Activated naive CD4-positive, alpha-beta T cell (primary cell): ENCODE measurements around the gene PRDM15.

Source experiments
- DNase-seq, 4 experiments: peaks; one replicate each; lab custom pipeline; 2025; lab: John Stamatoyannopoulos, UW

PRDM15 gene

DNA sequence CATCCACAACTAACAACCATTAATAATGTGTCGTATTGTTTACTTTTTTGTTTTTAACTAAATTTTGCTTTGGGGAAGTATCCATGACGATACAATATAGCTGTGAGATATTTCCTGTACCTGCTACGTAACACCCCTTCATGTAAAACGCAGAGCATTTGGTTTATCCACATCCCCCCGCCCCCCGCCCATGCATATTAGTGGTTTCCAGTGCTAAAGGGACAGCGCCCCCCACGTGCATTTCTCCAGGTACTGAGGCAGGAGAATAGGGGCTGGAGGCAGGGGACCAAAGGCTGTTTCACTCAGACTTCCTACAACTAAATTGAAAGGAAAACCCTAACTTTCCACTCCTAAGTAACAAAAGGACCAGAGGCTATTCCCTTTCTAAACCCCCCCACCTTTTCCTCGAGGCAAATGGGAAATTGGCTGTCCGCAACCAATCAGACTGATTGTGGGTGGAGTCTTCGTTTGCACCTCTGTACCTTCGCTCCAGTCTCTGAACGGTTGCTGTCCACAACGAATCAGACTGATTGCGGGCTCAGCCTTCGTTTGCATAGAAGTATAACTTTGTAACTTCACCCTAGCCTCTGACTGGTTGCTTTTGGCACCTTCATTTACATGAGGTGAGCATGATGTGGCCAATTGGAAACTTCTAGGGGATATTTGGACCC is 100.1 kb downstream of the PRDM15 start:
- DNase-seq = no peak

DNA sequence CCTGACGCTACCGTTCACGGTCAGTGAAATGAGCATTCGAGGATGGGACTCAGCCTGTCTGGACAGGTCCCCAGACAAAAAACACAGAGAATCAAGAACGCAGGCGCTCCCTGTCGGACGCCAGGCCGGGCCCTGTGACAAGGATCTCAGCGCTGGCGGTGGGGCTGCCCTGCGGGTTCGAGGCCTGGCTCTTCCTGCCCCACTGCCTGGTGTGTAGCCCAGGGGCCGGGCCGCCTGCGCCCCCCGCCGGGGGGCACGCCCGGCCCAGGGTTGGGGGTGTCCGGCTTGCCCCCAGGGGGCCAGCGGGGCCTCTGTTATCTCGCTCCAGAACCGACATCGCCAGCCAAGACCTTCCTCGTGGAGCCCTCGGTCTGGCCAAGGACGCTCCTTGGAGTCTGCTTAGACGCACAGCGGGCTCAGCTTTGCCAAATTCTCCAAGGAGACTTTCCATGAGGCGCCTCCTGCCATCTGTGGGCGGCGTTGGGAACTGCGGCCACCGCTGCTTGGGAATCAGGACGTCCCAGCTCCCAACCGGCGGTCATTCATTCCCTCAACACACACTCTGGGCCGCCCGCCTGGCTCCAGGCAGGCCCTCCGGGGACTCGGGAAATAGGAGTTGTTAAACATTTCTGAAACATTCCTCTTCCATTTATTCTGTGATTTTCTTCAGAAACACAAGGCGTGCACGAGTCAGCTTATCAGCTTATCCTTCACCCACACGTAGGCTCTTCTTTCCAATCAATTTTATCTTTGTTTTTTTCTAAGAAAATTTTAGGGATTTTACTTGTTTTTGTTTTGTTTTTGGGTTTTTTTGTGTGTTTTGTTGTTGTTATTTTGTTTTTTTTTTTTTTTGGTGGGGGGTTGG is 101.0 kb downstream of the PRDM15 start:
- no peak for DNase-seq

DNA sequence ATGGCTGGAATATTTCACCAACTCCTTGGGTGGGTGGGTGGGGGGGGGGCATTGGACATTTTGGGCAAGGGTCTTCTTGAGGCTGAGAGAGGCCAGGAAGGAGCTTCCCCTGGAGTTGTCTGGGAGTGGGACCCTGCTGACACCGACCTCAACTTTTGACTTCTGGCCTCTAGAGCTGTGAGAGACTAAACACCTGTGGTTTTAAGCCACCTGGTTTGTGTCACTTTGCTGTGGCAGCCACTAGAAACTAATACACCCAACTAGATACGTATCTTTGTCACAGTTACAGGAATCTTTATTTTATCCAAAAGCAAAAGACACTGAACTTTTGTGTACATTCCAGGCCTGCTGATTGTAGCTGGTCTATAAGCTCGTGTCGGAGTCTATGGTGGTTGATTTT is 102.4 kb downstream of the PRDM15 start:
- no peak for DNase-seq

DNA sequence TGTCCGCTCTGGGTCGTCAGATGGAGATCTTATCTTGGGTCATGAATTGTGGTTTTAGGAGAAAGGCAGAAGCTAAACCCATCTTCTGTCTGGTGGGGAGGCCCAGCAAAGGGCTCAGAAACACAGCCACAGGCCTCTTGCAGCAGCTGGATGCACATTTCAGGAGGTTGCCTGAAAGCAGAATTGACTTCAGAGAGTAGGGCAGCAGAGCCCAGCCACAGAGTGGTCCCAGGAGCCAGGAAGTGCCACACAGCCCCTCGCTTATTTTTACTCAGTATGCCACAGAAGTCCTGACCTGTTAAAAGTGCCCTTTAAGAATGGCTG is 104.0 kb downstream of the PRDM15 start:
- DNase-seq = no peak

DNA sequence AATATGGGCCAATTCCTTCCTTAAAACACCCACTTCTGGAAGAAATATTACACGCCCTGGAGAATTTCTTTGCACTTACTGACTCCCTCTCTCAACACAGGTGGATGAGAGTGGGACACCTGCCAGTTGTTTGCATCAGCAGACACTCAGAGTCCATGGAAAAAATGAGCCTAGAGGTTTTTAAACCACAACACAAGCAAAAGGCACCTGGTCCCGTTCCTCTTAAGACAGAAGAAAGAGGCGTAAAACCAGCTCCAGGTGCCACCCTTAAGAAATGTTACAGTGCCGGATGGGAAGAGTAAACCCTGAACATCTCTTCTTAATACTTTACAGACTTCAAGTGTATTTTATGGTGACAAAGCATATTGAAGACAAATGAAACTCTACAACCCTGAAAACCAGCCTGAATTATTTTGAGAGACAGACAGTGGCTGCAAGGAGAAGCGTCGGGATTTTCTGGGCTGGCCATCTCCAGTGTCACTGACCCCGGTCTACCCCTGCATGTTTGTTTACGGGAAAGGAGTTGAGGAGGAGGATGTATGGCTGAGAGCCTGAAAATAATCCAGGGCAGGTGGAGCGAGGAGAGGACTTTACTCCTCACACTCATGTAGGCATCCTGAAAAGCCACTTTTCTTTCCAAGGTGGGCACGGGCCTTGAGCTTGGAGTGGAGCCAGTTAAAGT is 104.5 kb downstream of the PRDM15 start:
- no peak for DNase-seq

DNA sequence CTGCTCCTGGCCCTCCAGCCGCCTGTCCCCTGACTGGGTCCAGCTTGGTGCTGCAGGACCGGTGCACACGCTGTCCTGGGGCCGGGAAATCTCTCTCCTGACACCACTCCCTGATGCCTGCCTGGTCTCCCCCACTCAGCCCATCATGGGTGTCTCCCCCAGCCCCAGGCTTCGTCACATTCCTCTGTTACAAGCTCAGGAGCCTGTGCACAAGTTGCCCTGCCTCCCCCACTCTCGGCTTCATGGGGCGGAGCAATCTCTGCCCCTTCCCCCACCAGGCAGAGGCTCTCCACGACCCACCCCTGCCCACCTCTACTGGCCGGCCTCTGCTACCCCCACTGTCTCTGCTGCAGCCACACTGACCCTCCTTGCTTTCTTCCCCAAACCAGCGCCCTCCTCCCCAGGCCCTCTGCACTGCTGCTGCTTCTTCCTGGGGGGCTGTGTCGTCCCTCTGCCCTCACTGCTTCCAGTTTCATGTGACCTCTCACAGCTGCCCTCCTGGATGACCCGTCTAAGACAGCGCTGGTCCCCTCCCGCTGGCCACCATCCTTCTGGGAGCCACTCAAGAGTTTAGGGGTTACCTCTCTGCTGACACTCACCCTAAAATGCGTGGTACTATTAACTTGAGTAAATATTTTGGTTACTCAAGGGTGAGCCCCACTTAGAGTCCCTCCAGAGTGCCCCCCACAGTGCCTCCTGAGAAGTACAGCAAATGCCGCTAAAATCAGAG is 106.6 kb downstream of the PRDM15 start:
- DNase-seq = no peak

DNA sequence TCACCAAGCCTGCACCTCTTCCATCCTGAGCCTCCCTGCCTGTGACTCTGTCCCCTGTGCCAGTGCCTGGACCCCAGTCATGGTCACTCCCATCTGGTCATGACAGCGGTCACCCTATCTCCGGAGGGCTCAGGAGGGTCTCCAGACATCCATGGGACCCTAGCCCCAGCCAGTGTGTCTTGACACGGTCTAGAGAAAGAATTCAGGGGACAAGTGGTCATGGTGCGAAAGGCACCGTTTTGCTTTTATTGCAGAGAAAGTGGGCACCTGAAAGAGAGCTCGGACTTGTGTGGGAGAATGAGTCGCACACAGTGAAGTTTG is 107.6 kb downstream of the PRDM15 start:
- DNase-seq = no peak

DNA sequence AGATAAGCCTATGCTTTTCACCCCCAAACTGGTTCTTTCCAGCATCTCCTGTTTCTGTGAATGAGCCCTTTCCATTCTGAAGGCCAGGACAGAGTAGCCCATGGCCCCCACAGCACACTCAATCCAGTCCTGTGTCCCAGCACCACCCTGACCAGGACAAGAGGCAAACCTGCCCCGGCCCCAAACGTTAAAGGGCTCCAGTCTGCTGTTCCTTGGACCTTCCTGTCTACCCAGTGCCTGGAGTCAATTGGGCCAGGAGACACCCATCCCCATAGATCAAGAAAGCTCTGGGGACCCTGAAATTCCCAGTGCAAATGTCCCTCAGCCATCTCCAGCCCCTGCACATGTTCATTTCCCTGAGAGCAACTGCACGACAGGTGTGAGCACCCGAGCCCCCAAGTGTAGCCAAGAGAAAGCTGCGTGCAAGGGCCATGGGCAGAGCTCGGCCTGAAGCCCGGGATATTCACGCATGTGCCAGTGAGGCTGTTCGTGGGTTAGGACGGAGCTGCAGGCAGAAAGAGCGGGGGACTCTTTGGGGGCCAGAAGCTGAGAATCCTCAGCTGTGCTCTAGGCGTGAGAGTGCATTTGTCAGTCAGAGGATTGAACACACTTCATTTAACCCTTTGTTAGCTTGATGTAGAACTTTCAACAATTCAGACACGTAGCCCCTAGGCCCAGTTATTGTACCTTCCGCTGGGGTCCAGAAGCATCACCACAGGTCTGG is 108.1 kb downstream of the PRDM15 start:
- no peak for DNase-seq

DNA sequence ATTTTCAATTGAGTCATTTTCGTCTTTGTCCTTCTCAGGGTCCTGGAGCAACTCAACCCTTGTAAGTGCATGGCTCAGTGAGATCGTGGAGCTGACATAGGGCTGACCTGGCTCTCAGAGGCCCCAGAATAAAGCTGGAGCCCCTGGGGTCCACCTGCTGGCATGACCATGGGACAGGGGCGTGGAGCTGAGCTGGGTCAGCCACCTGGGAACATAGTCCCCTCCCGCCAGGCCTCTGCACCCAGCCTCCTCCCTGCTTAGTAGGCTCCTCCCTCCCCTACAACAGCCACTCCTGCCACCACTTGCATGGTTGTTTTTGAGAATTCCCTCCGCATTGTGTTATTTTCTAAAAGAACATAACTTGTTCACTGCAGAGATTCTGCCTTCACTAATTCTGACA is 109.2 kb downstream of the PRDM15 start:
- DNase-seq = no peak

DNA sequence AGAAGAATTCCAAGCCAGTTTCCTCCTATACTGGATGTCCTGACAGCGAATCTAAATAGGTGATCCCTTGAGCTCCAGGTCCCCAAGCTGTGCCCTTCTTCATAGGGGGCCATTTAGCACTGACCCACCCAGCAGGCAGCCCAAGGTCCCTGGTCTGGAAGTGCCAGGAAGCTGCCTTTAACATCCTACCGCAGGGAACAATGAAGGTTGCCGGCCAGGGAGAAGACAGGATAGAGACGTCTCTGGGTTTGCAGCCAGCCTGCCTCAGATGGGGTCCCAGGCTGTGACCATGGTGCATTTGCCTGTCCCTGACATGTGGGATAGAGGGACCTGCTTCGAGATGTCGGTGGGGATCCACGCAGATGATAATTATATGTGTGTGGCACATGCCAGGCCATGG is 109.6 kb downstream of the PRDM15 start:
- no peak for DNase-seq

DNA sequence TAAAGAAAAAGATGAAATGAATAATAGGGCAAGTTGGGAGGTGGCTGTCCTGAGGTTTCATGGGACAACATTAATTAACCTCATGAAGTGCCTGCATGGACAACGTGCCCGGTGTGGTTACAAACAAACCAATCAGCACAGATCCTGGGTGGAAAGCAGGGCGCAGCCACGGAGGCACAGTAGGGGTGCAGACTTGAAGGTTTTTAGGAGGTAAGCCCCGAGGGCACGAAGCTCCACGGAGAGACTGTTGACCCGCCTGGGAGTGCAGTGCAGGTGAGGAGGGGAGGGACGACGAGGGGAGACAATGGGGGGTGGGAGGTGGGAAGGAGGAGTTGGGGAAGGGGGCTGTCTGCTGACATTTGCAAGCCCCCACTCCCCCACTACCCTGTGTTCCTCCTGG is 110.0 kb downstream of the PRDM15 start:
- DNase-seq = no peak

DNA sequence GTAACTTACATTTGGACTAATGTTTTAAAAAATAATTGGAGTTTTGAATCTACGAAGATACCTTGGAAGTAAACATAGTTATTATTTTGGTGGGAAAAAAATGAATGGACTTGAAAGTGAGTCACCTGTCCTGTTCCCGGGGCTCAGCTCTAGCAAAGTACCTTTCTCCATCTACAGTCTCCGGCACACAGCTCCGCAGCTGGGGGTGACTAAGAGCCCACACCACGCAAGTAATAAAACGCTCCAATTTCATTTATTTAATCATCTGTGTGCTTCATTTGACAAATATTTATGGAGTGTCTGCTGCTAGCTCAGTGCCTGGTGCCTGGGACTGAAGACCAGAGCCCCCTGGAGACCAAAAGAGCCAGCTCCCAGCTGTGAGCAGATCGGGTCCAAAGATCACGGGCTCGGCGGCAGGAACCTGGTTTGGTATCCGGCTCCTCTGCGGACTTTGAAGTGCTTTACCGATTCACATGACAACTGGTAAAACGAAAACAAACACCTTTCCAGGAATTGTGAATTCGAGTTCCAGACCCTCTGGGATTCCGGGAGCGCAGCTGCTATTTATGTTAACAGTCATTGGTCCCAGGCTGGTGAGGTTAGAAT is 110.6 kb downstream of the PRDM15 start:
- DNase-seq = peak in 1 of 4 experiments; percentile 6

DNA sequence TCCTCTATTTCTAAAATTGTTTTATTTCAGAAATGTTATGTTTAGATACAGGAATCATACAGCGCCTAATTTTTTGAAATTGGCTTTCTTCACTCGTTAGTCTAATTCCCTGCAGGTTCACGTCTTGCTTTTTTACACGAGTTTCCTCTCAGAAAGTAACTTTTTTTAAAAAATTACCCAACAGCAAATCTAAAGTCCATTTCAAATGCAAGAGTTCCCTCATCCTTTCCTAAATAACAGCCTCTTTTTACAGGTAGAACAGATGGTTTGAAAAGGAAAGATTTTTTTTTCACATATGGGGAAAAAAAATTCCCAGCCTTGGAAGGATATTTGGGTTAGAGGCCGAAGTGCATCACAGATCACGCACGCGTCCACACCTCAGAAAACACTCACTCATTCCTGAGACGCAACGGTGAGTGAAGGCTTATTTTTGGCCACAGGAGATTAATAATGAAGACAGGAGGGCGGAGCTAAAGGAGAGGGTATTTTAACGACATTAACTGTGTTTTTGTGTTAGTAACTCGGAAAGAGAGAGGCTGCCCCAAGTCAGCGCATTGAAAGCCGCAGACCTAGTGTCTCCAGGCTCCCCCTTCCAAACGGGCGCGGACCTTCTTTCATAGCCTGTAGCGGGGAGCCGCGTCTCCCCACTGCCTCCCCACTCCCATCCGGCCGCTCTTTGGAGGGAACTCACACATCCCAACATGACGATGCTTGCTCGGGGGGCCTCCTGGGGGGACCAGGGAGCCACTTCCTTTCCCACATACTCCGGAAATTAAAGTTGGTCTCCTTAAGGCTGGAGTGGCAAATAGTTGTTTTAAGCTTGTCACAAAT is 111.3 kb downstream of the PRDM15 start:
- no peak for DNase-seq

DNA sequence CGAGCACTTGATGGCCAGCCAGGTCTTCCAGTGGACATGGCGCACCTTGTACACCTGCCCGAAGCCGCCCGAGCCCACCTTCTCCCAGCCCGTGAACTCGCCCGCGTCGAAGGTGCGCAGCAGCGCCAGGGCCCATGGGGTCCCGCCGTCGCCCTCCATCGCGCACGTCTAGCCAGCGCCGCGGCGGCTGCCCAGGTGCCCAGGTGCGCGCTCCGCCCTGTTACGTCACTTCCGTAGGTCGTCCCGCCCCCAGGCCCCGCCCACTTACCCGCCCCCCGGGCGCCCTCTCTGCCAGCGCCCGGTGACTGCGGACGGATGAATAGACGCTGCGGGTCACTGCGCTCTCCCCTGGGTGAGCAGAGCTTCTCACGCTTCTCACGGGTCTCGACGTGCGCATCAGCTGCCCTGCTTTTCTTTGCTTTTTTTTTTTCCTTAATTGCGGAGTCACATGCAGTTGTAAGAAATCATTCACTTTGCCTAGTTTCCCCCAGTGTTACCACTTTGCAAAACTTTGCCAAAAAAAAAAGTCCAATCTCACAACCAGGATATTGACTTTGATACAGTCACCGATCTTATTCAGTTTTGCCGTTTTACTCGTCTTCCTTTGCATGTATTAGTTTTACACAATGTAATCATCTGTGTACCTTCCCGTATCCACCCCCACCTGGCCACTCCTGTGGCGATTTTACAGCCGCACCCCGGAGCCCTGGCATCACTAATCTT is 112.1 kb downstream of the PRDM15 start, which contains the start of gene RIPK4:
Gene RIPK4 (minus strand): TSS at position 170 of the 723 bp plus-strand sequence. CDS start 11 bp downstream, at position 159.
- peak; percentile 13 to 48 (median 22) for DNase-seq

DNA sequence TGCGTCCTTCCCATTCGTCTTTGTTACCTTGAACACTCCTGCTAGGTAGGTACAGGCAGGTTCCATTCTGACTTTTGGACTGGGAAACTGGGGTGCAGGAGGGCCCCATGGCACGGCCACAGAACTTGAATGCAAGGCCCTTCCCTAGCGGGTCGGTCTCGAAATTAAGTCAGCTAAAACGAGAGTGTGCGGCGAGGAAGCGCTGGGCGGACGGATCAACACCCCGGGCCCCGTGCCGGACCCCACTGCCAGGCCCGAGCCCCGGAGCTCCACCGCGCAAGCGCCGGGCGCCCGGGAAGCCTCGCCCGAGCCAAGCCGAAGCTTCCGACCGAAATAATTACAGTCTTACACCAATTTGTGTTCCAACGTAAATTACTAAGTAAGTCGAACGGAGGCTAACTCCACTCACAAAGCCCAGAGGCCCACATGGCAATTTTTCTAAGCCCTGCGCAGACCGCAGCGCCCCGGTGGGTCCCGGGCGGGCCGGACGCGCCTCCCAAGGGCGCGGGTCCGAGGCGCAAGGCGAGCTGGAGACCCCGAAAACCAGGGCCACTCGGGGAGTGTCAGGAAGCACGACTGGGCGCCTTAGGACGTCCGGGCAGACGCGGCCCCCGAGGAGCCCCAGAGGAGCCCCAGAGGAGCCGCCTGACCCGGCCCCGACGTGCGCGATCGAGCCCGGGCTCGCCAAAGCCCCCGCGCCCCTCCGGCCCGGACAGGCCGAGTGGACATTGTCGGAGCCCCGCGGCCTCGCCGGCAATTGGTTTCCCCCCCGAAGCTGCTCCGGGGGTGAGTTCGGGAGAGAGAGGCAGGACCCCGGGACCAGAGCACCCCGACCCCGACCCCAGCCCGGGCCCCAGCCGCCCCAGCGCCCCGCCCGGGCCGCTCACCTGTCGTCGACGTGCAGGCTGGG is 112.9 kb downstream of the PRDM15 start:
- DNase-seq = no peak

DNA sequence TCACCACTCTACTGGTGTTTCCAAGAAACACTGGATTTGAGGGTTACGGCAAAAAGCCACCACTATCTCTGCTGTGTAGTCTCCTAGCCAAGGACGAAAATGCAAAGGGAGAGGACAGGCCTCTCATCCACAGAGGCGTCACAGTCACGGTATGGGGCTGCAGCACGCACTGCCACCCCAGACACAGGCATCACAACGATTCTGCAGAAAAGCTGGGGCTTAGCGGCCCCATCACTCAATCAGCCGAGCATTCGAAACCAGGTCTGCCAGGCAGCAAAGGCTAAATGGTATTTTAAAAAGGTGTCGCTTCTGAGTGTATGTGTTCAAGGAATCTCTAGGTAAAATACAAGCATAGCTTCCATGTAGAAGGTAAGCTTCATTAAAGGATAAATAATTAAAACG is 113.7 kb downstream of the PRDM15 start:
- no peak for DNase-seq

DNA sequence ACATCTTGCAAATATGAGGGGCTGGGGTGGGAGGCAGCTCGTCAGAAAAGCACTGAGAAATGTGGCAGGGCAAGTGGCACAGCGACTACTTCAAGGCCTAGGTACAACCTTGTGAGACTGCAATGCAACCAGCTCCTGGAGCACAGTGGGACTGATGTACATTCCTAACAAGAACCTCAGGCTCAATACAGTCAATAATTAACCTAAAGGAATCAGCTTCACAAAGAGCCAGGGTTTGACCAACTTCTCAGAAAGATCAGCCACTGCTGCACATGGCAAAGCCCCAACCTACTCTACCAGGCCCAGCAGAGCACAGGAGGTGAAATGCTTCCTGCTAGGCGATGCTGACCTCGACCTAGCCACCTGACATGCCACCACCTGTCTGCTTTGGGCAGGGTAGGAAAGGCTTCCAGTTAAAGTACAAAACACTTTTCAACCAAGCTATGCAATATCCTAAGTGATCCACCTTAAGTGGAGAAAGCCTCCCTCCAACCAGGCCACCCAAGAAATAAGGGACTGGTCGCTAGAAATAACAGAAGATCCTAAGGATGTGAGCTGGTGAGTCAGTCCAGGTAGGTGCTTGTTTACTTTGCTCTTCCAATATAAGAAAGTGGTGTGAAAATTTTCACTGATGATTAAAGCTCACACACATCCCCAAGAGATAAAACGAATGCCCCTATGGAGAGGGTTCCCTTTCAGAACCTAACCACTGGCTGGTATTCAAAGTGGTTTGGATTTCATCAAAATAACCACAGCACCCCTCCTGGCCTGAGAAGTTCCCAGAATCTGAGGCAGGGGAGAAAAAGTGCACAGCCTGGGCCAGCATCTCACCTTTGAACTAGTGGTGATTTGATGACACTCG is 114.4 kb downstream of the PRDM15 start:
- no peak for DNase-seq

DNA sequence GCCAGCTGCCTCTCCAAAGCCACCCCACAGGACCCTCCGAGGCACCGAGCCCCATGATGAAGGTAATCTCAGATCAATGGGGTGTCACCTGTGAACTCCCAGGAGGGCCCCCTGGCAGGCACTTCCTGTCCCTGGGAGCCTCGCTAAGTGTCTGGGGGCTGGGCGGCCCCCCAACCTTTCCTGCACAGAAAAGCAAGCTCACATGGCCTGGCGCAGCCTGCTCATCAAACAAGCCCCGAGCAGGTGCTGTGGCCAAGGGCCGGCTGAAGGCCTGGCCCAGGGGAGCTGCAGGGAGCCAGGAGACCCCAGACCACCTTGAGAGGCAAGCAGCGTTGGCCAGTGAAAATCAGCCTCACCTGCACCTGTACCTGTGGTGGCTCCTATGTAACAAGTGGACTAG is 115.1 kb downstream of the PRDM15 start:
- no peak for DNase-seq
